Panc1 (cell line): ENCODE measurements around the gene TMEM151B. TPM values are rescaled to one million over a fixed set of nuclear protein-coding genes. Genes with fewer than 3 reads are reported as not detected.

Source experiments
- ATAC-seq: fragments of 200-7000 bp; cut with Tn5 transposase; 2 replicates; pipeline ENCODE4 v1.9.1; 2020; ENCODE audit warnings: mild to moderate bottlenecking, moderate library complexity
- BruUV-seq: library from RNA; stranded (reverse); fragments of 400-500 nt; replicated peaks from 2 replicates; lab custom pipeline; 2021; lab: Mats Ljungman, UMichigan
- CTCF ChIA-PET: fragments of 300-600 bp; sonication (Branson Sonifier 250); formaldehyde crosslinking; loops from one replicate; lab custom pipeline; 2022; ENCODE audit warnings: antibody characterized with exemption; lab: Charles Lee
- POLR2A ChIA-PET: fragments of 300-600 bp; sonication (Branson Sonifier 250); formaldehyde crosslinking; loops from one replicate; lab custom pipeline; 2022; ENCODE audit warnings: antibody characterized with exemption; lab: Charles Lee
- DNase-seq: peaks from one replicate; pipeline ENCODE4 v3.0.0-alpha.2; 2010; ENCODE audit warnings: low read depth, low spot score
- H3K27ac ChIP-seq: 2 replicates; pipeline ENCODE4 v1.5.1; 2011; ENCODE audit warnings: mild to moderate bottlenecking, low read length, inconsistent platforms
- H3K27me3 ChIP-seq: fragments of 200-500 bp; sonication (Bioruptor generic); 2 replicates; pipeline ENCODE4 v1.6.0; 2014; ENCODE audit warnings: low read length, inconsistent platforms; ENCODE audit not compliant: control insufficient read depth, insufficient read depth
- H3K36me3 ChIP-seq: fragments of 200-500 bp; sonication (Bioruptor generic); 2 replicates; pipeline ENCODE4 v1.5.1; 2014; ENCODE audit warnings: inconsistent platforms, mild to moderate bottlenecking, low read length, moderate library complexity; ENCODE audit not compliant: control insufficient read depth, insufficient read depth
- H3K4me1 ChIP-seq: 2 replicates; pipeline ENCODE4 v1.5.1; 2011; ENCODE audit warnings: inconsistent platforms, mild to moderate bottlenecking, low read length, moderate library complexity; ENCODE audit not compliant: control insufficient read depth, insufficient read depth
- H3K4me3 ChIP-seq, 2 experiments: 2 replicates each; pipeline ENCODE4 v1.5.1; 2011 to 2012; ENCODE audit warnings: low read depth in 2 of 2, low read length in 2 of 2, mild to moderate bottlenecking in 2 of 2, inconsistent platforms in 1 of 2, moderate library complexity in 1 of 2
- H3K9me3 ChIP-seq: fragments of 200-500 bp; sonication (Bioruptor generic); 2 replicates; pipeline ENCODE4 v1.5.1; 2014; ENCODE audit warnings: low read depth, mild to moderate bottlenecking, inconsistent platforms, low read length, moderate library complexity; ENCODE audit not compliant: control insufficient read depth, insufficient read depth
- POLR2AphosphoS5 ChIP-seq: IDR thresholded peaks from 2 replicates; pipeline ENCODE4 v1.6.1; 2012; ENCODE audit warnings: mild to moderate bottlenecking, low read depth, low read length, moderate library complexity
- SIN3A ChIP-seq: IDR thresholded peaks from 2 replicates; pipeline ENCODE4 v1.6.1; 2012; ENCODE audit warnings: low read depth, mild to moderate bottlenecking, low read length, moderate library complexity, borderline replicate concordance; ENCODE audit not compliant: insufficient read depth
- TCF7L2 ChIP-seq: IDR thresholded peaks from 2 replicates; pipeline ENCODE4 v1.6.1; 2011; ENCODE audit warnings: mild to moderate bottlenecking, low read depth, low read length, inconsistent platforms
- in situ Hi-C: cut with HindIII; loops from 2 replicates; pipeline ENCODE4 v1.10.0; 2016; ENCODE audit warnings: low sequenced_read_pairs, low pct_unique_long_range_greater_than_20kb
- intact Hi-C: fragments of 100-400 bp; cut with micrococcal nuclease; formaldehyde crosslinking; loops from one replicate; pipeline ENCODE4 v1.10.0; 2022; ENCODE audit not compliant: unreplicated experiment
- total RNA-seq: library from RNA; stranded (reverse); gene quantifications from one replicate; pipeline ENCODE4 v1.2.1, GENCODE V29; 2021; ENCODE audit not compliant: unreplicated experiment
- TF ChIP-seq, protein P1 (sequence below), 2 experiments: IDR thresholded peaks; 2 replicates each; pipeline ENCODE4 v1.6.1; 2011 to 2012; ENCODE audit warnings: low read depth in 2 of 2, control low read depth in 1 of 2, low read length in 1 of 2, mild to moderate bottlenecking in 1 of 2, moderate library complexity in 1 of 2; ENCODE audit not compliant: insufficient read depth in 1 of 2
- TF ChIP-seq, protein P2 (sequence below): fragments of 450-650 bp; IDR thresholded peaks from 2 replicates; pipeline ENCODE4 v1.5.1; 2017; ENCODE audit warnings: mild to moderate bottlenecking

TMEM151B gene
- total RNA-seq, 1 experiment from 2014 or later, result 0.18 TPM

DNA sequence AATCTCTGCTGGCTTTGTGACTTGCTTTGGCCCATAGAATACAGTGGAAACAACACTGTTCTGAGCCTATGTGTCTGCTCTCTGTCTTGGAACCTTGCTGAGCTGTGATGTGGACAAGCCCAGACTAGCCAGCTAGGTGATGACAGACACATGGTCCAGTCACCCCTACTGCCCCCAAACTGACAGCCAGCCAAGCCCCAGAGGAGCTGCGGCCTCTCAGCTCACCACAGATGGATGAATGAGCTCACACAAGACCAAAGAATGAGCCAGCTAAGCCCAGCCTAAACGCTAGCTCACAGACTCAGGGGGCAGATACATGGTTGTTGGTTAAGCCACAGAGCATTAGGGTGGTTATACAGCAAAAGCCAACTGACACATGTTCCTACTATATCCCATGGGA is 38.8 kb downstream of the TMEM151B start:
- intact Hi-C loops (no loop called here), in situ Hi-C loops (no loop called here)
- ChIA-PET POLR2A (no interaction called here), CTCF (interaction anchor here (1.5 kb wide), 1 partner anchor 41 kb away, joined by 7 read pairs; no protein-coding TSS in a partner anchor)
- BruUV-seq, result TSS peak; percentile 36
- no peaks in the 10 kb centered on the region for H3K9me3 ChIP-seq
- no peak overlapping the region for H3K4me3 ChIP-seq
- TF ChIP-seq POLR2AphosphoS5 (no peak), SIN3A (no peak)
- TF ChIP-seq, protein P1, sequence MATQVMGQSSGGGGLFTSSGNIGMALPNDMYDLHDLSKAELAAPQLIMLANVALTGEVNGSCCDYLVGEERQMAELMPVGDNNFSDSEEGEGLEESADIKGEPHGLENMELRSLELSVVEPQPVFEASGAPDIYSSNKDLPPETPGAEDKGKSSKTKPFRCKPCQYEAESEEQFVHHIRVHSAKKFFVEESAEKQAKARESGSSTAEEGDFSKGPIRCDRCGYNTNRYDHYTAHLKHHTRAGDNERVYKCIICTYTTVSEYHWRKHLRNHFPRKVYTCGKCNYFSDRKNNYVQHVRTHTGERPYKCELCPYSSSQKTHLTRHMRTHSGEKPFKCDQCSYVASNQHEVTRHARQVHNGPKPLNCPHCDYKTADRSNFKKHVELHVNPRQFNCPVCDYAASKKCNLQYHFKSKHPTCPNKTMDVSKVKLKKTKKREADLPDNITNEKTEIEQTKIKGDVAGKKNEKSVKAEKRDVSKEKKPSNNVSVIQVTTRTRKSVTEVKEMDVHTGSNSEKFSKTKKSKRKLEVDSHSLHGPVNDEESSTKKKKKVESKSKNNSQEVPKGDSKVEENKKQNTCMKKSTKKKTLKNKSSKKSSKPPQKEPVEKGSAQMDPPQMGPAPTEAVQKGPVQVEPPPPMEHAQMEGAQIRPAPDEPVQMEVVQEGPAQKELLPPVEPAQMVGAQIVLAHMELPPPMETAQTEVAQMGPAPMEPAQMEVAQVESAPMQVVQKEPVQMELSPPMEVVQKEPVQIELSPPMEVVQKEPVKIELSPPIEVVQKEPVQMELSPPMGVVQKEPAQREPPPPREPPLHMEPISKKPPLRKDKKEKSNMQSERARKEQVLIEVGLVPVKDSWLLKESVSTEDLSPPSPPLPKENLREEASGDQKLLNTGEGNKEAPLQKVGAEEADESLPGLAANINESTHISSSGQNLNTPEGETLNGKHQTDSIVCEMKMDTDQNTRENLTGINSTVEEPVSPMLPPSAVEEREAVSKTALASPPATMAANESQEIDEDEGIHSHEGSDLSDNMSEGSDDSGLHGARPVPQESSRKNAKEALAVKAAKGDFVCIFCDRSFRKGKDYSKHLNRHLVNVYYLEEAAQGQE (IDR thresholded peaks at IDR 0.05; ENCODE audit: insufficient read depth in 1 of 2, low read depth in 2 of 2, low read length in 1 of 2), result no peak
- TF ChIP-seq, protein P2, sequence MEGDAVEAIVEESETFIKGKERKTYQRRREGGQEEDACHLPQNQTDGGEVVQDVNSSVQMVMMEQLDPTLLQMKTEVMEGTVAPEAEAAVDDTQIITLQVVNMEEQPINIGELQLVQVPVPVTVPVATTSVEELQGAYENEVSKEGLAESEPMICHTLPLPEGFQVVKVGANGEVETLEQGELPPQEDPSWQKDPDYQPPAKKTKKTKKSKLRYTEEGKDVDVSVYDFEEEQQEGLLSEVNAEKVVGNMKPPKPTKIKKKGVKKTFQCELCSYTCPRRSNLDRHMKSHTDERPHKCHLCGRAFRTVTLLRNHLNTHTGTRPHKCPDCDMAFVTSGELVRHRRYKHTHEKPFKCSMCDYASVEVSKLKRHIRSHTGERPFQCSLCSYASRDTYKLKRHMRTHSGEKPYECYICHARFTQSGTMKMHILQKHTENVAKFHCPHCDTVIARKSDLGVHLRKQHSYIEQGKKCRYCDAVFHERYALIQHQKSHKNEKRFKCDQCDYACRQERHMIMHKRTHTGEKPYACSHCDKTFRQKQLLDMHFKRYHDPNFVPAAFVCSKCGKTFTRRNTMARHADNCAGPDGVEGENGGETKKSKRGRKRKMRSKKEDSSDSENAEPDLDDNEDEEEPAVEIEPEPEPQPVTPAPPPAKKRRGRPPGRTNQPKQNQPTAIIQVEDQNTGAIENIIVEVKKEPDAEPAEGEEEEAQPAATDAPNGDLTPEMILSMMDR, result no peak
- peaks cover 6% of the 10 kb centered on the region for H3K36me3 ChIP-seq
- H3K27ac ChIP-seq, result no peak overlapping the region
- no peaks in the 10 kb centered on the region for H3K27me3 ChIP-seq
- ATAC-seq (no peak), DNase-seq (no peak)
- H3K4me1 ChIP-seq, result peaks cover 7% of the 10 kb centered on the region; the same call in 1 of the 2 replicates

DNA sequence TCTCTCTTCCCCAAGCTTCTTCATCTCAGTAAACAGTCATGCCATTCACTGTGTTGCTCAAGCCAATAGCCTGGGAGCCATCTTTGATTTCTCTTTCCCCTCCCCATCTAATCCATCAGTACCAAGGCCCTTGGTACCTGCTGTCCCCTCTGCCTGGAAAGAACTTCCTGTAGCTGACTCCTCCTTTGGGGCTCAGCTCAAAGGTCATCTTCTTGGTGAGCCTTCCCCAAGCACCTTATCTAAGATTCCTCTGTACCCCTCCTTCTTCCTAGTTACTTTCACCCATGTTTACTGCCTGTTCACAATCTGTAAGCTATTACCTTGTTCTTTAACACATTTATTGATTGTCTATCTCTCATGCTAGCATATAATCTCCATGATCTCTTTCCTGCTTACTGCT is 39.4 kb downstream of the TMEM151B start:
- H3K9me3 ChIP-seq, result no peaks in the 10 kb centered on the region
- peaks cover 7% of the 10 kb centered on the region; the same call in 1 of the 2 replicates for H3K4me1 ChIP-seq
- intact Hi-C loops (no loop called here), in situ Hi-C loops (no loop called here)
- TF ChIP-seq TCF7L2, result no peak
- no peak for TF ChIP-seq POLR2AphosphoS5
- no peak for TF ChIP-seq SIN3A
- TF ChIP-seq, protein P1 (IDR thresholded peaks at IDR 0.05; ENCODE audit: insufficient read depth in 1 of 2, low read depth in 2 of 2, low read length in 1 of 2), result no peak
- TF ChIP-seq, protein P2, result no peak
- peaks cover 6% of the 10 kb centered on the region for H3K36me3 ChIP-seq
- ATAC-seq (no peak), DNase-seq (no peak)
- no TSS peak for BruUV-seq
- H3K27me3 ChIP-seq, result no peaks in the 10 kb centered on the region
- ChIA-PET POLR2A (no interaction called here), CTCF (interaction anchor here (1.5 kb wide), 1 partner anchor 41 kb away, joined by 7 read pairs; no protein-coding TSS in a partner anchor)
- no peak overlapping the region for H3K27ac ChIP-seq
- H3K4me3 ChIP-seq, result no peak overlapping the region
